ENCODE data around the gene SH3TC1. TPM values are rescaled to one million over a fixed set of nuclear protein-coding genes. Genes with fewer than 3 reads are reported as not detected.

SH3TC1 gene
- total RNA-seq, 4 donors from 2014 or later, result 15.0 to 78.6 (median 41.4) TPM

DNA sequence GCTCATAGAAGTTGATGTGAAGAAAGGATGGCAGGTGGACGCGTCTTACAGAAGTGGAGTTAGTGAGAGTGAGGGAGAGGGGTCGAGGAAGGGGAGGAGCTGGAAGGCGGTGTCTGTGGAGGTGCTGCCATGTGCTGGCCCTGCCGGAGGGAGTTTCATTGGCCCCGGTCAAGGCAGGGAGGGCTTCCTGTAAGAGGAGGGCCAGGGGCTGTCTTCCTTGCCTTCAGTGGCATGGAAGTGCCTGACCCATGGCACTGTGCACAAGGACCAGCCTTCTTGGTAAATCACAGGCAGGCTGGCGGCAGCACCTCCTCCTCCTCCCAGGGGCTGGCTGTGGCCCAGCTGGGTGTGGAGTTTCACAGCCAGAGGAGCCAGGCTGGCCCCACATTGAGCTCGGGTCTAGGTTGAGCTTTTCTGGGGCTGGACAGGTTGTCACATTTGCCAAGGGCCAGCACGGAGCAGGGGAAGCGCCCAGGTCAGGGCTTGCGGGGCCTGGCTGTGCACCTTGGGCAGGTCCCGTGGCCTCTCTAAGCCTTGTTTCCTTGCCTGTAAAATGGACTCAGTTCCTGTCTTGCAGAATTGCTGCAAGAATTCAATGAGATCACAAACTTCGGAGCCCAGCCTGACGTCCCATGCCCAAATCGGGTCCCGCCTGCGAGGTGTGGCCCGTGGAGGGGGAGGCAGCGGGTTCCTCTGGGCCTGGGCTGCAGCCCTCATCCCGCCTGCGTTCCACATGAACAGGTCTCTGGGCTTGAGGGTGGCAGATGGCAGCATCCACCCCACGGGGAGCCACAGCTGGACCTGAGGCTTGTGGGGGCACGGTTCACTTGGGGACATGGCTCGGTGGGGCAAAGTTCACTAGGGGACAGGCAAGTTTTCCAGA is 77.5 kb downstream of the SH3TC1 start:
- Histone ChIP-seq H3K27me3 (no peaks in the 10 kb centered on the region), H3K27ac (peak overlapping the region in 3 of 4 donors; percentile 5 to 83 (median 16)), H3K36me3 (no peaks in the 10 kb centered on the region), H3K4me3 (no peak overlapping the region), H3K4me1 (peaks cover 20 to 38% (median 31%) of the 10 kb centered on the region in 4 donors), H3K9me3 (no peaks in the 10 kb centered on the region)
- no peak for DNase-seq
- intact Hi-C loops (cut with DNase I; ENCODE audit: low total_unique reads) (no loop called here), in situ Hi-C loops (cut with MboI; ENCODE audit: low pct_ligation_motif_present in 1 of 4, low pct_unique_long_range_greater_than_20kb in 1 of 4, low sequenced_read_pairs in 3 of 4) (no loop called here)
- no peak for TF ChIP-seq EP300 (IDR thresholded peaks at IDR 0.05; ENCODE audit: low read depth)
- no peak for TF ChIP-seq POLR2A (IDR thresholded peaks at IDR 0.05)
- 49 to 80% methylated on average over 2 to 24 of the region's 24 CpGs for WGBS, 2 donors (ENCODE audit: low coverage in 1 of 2)

DNA sequence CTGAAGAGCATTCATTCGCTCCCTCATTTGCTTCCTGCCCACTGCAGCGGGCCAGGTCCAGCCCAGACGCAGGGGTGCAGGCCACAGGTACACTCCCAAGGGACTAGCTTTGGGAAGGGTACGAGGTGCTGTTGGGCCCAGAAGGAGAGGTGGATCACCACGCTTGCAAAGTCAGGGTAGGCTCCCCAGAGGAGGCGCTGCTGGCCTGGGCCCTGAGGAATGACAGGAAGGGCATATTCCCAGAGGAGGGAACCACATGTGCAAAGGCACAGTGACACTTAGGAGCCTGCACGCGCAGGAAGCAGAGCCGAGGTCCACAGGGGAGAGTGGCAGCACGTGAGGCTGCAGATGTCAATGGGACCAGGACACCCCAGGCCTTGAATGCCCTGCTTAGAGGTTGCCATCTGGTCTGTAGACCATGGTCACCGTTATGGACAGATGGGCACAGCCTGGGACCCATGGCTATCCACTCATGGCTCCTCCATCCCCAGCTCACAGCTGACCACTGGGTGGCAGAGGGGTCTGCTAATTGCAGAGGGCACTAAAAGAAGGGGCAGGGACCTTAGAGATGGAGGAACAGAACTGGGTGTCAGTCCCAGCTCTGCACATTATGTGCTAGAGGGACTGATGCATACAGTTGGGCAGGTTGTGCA is 78.4 kb downstream of the SH3TC1 start:
- peak overlapping the region; percentile 16 to 83 (median 42) for H3K27ac ChIP-seq
- no peak for DNase-seq
- no peak overlapping the region for H3K4me3 ChIP-seq
- intact Hi-C loops (cut with DNase I; ENCODE audit: low total_unique reads) (no loop called here), in situ Hi-C loops (cut with MboI; ENCODE audit: low pct_ligation_motif_present in 1 of 4, low pct_unique_long_range_greater_than_20kb in 1 of 4, low sequenced_read_pairs in 3 of 4) (no loop called here)
- H3K36me3 ChIP-seq, result no peaks in the 10 kb centered on the region
- WGBS, 2 donors (ENCODE audit: low coverage in 1 of 2), result 78% methylated on average over 11 of the region's 11 CpGs; no CpG with 5 or more reads in 1 of the 2 donors
- peaks cover 20 to 38% (median 31%) of the 10 kb centered on the region in 4 donors for H3K4me1 ChIP-seq
- no peaks in the 10 kb centered on the region for H3K27me3 ChIP-seq
- no peak for TF ChIP-seq EP300 (IDR thresholded peaks at IDR 0.05; ENCODE audit: low read depth)
- TF ChIP-seq POLR2A (IDR thresholded peaks at IDR 0.05), result no peak
- TF ChIP-seq, protein P1, sequence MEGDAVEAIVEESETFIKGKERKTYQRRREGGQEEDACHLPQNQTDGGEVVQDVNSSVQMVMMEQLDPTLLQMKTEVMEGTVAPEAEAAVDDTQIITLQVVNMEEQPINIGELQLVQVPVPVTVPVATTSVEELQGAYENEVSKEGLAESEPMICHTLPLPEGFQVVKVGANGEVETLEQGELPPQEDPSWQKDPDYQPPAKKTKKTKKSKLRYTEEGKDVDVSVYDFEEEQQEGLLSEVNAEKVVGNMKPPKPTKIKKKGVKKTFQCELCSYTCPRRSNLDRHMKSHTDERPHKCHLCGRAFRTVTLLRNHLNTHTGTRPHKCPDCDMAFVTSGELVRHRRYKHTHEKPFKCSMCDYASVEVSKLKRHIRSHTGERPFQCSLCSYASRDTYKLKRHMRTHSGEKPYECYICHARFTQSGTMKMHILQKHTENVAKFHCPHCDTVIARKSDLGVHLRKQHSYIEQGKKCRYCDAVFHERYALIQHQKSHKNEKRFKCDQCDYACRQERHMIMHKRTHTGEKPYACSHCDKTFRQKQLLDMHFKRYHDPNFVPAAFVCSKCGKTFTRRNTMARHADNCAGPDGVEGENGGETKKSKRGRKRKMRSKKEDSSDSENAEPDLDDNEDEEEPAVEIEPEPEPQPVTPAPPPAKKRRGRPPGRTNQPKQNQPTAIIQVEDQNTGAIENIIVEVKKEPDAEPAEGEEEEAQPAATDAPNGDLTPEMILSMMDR (IDR thresholded peaks at IDR 0.05), result no peak
- TF ChIP-seq POLR2AphosphoS5 (IDR thresholded peaks at IDR 0.05), result no peak
- no peaks in the 10 kb centered on the region for H3K9me3 ChIP-seq

DNA sequence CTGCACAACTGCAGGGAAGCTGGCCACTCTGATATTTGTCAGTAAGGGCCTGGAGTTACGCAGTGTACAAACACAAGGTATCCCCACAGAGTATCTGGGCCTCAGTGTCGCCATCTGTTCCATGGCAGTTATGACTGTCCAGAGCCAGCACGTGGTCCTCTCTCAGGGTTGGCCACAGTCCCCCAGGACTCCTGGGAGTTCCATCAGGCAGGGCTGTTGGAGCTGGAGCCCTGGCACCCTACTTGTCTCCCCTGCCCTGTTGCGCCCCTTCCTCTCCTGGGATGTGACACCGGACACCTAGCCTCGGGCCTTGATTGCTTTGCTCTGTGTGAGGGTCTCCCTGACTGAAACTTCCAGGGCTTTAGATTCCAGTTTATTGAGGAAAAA is 78.9 kb downstream of the SH3TC1 start:
- TF ChIP-seq, protein P1 (IDR thresholded peaks at IDR 0.05), result no peak
- TF ChIP-seq EP300 (IDR thresholded peaks at IDR 0.05; ENCODE audit: low read depth), result no peak
- TF ChIP-seq POLR2A (IDR thresholded peaks at IDR 0.05), result no peak
- TF ChIP-seq POLR2AphosphoS5 (IDR thresholded peaks at IDR 0.05), result no peak
- Histone ChIP-seq H3K4me1 (peaks cover 15 to 37% (median 31%) of the 10 kb centered on the region in 4 donors), H3K4me3 (no peak overlapping the region), H3K27ac (peak overlapping the region; percentile 16 to 55 (median 36)), H3K27me3 (no peaks in the 10 kb centered on the region), H3K9me3 (no peaks in the 10 kb centered on the region), H3K36me3 (no peaks in the 10 kb centered on the region)
- DNase-seq, result no peak
- 75% methylated on average over 6 of the region's 6 CpGs; no CpG with 5 or more reads in 1 of the 2 donors for WGBS, 2 donors (ENCODE audit: low coverage in 1 of 2)
- intact Hi-C loops (cut with DNase I; ENCODE audit: low total_unique reads) (no loop called here), in situ Hi-C loops (cut with MboI; ENCODE audit: low pct_ligation_motif_present in 1 of 4, low pct_unique_long_range_greater_than_20kb in 1 of 4, low sequenced_read_pairs in 3 of 4) (no loop called here)

DNA sequence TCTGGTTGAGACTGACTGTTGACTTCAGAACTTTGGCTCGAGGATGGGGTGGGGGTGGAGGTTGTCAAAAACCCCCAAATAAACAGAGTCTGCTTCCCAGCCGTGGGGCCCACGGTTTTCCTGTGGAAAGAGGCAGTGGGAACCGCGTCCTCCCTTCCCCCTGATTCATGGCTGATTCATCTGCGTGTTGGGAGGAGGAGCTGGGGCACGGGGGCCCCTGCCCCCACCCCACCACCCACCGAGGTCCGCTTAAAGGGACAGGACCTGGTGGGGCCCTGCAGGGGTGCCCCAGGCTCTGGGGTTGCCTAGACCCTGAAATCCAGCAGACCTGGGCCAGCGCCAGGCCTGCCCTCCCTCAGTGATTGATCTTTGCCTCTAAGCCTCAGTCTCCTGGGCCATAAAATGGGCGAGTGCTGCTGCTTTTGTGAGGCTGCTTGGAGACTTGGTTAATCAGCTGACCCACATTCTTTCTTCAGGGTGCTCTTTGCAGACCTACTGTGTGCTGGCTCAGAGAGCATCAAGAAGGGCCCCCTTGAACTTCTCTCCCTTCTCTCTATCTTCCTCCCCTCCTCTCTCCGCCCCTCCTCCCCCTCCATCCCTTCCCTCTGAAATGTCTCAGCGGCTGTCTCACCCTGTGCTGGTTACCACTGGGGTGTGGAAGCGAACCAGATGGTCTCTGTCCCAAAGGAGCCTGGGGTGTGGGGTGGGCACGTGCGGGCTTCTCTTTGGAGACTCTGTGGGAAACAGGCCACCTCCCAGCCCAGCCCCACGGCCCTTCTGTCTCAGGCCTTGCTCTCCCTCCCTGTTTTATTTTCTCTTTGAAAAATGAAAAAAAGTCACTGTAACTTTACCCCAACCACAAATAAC is 79.6 kb downstream of the SH3TC1 start:
- intact Hi-C loops (cut with DNase I; ENCODE audit: low total_unique reads) (no loop called here), in situ Hi-C loops (cut with MboI; ENCODE audit: low pct_ligation_motif_present in 1 of 4, low pct_unique_long_range_greater_than_20kb in 1 of 4, low sequenced_read_pairs in 3 of 4) (no loop called here)
- no peaks in the 10 kb centered on the region for H3K9me3 ChIP-seq
- H3K27ac ChIP-seq, result peak overlapping the region; percentile 16 to 55 (median 36)
- WGBS, 2 donors (ENCODE audit: low coverage in 1 of 2), result 36 to 45% methylated on average over 2 to 17 of the region's 17 CpGs
- H3K4me1 ChIP-seq, result peaks cover 14 to 32% (median 28%) of the 10 kb centered on the region in 4 donors
- H3K36me3 ChIP-seq, result no peaks in the 10 kb centered on the region
- TF ChIP-seq EP300 (IDR thresholded peaks at IDR 0.05; ENCODE audit: low read depth) (no peak), POLR2A (IDR thresholded peaks at IDR 0.05) (no peak), POLR2AphosphoS5 (IDR thresholded peaks at IDR 0.05) (no peak)
- TF ChIP-seq, protein P1 (IDR thresholded peaks at IDR 0.05), result no peak
- DNase-seq, result no peak
- H3K27me3 ChIP-seq, result no peaks in the 10 kb centered on the region
- no peak overlapping the region for H3K4me3 ChIP-seq

Measured in transverse colon (tissue), 4 donors.